Endothelial cell of umbilical vein (primary cell): Measurements from ENCODE around the gene RPL6. TPM values are rescaled to one million over a fixed set of nuclear protein-coding genes. Genes with fewer than 3 reads are reported as not detected.
"Not testable (repeated sequence)": the region's sequence is repeated elsewhere in the genome, so short reads cannot be mapped to it uniquely, and the experiment has no call there.

Experiments
- BruUV-seq: library from RNA; stranded (reverse); fragments of 400-500 nt; replicated peaks from 2 replicates; lab custom pipeline; 2021; lab: Mats Ljungman, UMichigan
- CTCF ChIA-PET: fragments of 300-600, 350-600 bp; sonication (Branson Sonifier 250); formaldehyde crosslinking; loops from one replicate; lab custom pipeline; 2021; ENCODE audit warnings: antibody characterized with exemption, inconsistent platforms; lab: Charles Lee
- POLR2A ChIA-PET: fragments of 300-600, 350-600 bp; sonication (Branson Sonifier 250); formaldehyde crosslinking; loops from one replicate; lab custom pipeline; 2021; ENCODE audit warnings: antibody characterized with exemption, inconsistent platforms; lab: Charles Lee
- DNase-seq: peaks from one replicate; pipeline ENCODE4 v3.0.0-alpha.2; 2011; ENCODE audit warnings: low read depth, low spot score
- FAIRE-seq: peaks from 2 replicates; lab custom pipeline; 2011; peaks lifted over from hg19 to GRCh38; lab: Jason Lieb, UNC
- H2AFZ ChIP-seq: 2 replicates; pipeline ENCODE4 v1.6.0; 2012; ENCODE audit warnings: low read depth, low read length, control low read depth, inconsistent platforms
- H3K27ac ChIP-seq: 2 replicates; pipeline ENCODE4 v1.5.1; 2011; ENCODE audit warnings: low read depth, mild to moderate bottlenecking, control low read depth, low read length, moderate library complexity; ENCODE audit not compliant: insufficient read depth
- H3K27me3 ChIP-seq, 2 experiments: 2 replicates each; pipeline versions ENCODE4 v1.6.0 to v1.6.1; 2011; ENCODE audit warnings: low read length in 2 of 2, mixed read lengths in 1 of 2; ENCODE audit not compliant: control insufficient read depth in 2 of 2, insufficient read depth in 2 of 2
- H3K36me3 ChIP-seq, 2 experiments: 2 replicates in 1 of 2; 3 replicates in 1 of 2; pipeline ENCODE4 v1.5.1; 2011; ENCODE audit warnings: low read length in 2 of 2, mild to moderate bottlenecking in 1 of 2, moderate library complexity in 1 of 2; ENCODE audit not compliant: control insufficient read depth in 2 of 2, insufficient read depth in 2 of 2; ENCODE audit errors: extremely low read depth in 1 of 2
- H3K4me1 ChIP-seq: 3 replicates; pipeline ENCODE4 v1.5.1; 2011; ENCODE audit warnings: mild to moderate bottlenecking, low read length; ENCODE audit not compliant: control insufficient read depth, insufficient read depth; ENCODE audit errors: extremely low read depth
- H3K4me2 ChIP-seq: 2 replicates; pipeline ENCODE4 v1.6.1; 2011; ENCODE audit warnings: low read length, control low read depth, mixed read lengths; ENCODE audit not compliant: insufficient read depth
- H3K4me3 ChIP-seq, 3 experiments: fragments of 200-600 bp in 1 of 3; sonication (generic), shearing (Covaris generic) in 1 of 3; replicated peaks in 1 of 3; 2 replicates each; pipeline ENCODE4 v1.5.1; 2011 to 2016; ENCODE audit warnings: control low read depth in 3 of 3, low read length in 3 of 3, mild to moderate bottlenecking in 2 of 3, inconsistent platforms in 1 of 3, low read depth in 1 of 3, moderate library complexity in 1 of 3; ENCODE audit not compliant: insufficient read depth in 1 of 3
- H3K79me2 ChIP-seq: 2 replicates; pipeline ENCODE4 v1.6.0; 2012; ENCODE audit warnings: low read length, inconsistent platforms; ENCODE audit not compliant: control insufficient read depth, insufficient read depth
- H3K9ac ChIP-seq: replicated peaks from 2 replicates; pipeline ENCODE3; 2011; ENCODE audit warnings: low read length, control low read depth; ENCODE audit not compliant: insufficient read depth; ENCODE audit errors: extremely low read depth
- H3K9me1 ChIP-seq: replicated peaks from 3 replicates; pipeline ENCODE4 v1.6.0; 2011; ENCODE audit warnings: mild to moderate bottlenecking, low read length; ENCODE audit not compliant: control insufficient read depth, insufficient read depth; ENCODE audit errors: extremely low read depth
- H3K9me3 ChIP-seq: replicated peaks from 2 replicates; pipeline ENCODE4 v1.5.1; 2012; ENCODE audit warnings: low read length, inconsistent platforms; ENCODE audit not compliant: control insufficient read depth, insufficient read depth
- H4K20me1 ChIP-seq: replicated peaks from 2 replicates; pipeline ENCODE3; 2011; ENCODE audit warnings: mild to moderate bottlenecking, low read length; ENCODE audit not compliant: control insufficient read depth, insufficient read depth; ENCODE audit errors: extremely low read depth
- POLR2A ChIP-seq: IDR thresholded peaks from 2 replicates; pipeline ENCODE4 v1.6.1; 2012; ENCODE audit warnings: low read depth, mild to moderate bottlenecking, control low read depth, low read length
- dilution Hi-C: fragments of 300-500 bp; cut with MboI; formaldehyde crosslinking; loops from one replicate; pipeline ENCODE4 v1.15.0; 2019; ENCODE audit warnings: low sequenced_read_pairs; ENCODE audit not compliant: extremely low pct_ligation_motif_present
- intact Hi-C: fragments of 100-400 bp; cut with micrococcal nuclease; formaldehyde crosslinking; loops from one replicate; pipeline ENCODE4 v1.10.0; 2022
- polyA plus RNA-seq, 4 experiments: library from polyadenylated mRNA; depleted of rRNA in 3 of 4; stranded (reverse) in 3 of 4; unstranded in 1 of 4; fragments of >200 nt; gene quantifications; 2 replicates each; pipeline versions ENCODE4 v1.2.1 to v1.2.3, GENCODE V29; 2011 to 2012; ENCODE audit warnings: missing spikeins in 1 of 4
- total RNA-seq: library from RNA; stranded (reverse); gene quantifications from 2 replicates; pipeline ENCODE4 v1.2.3, GENCODE V29; 2021

RPL6 gene
- total and polyA plus RNA-seq, 2 donors (not counting 3 experiments of a cell fraction or from before 2014, with no cell fraction given): 998 to 1,385 TPM

DNA sequence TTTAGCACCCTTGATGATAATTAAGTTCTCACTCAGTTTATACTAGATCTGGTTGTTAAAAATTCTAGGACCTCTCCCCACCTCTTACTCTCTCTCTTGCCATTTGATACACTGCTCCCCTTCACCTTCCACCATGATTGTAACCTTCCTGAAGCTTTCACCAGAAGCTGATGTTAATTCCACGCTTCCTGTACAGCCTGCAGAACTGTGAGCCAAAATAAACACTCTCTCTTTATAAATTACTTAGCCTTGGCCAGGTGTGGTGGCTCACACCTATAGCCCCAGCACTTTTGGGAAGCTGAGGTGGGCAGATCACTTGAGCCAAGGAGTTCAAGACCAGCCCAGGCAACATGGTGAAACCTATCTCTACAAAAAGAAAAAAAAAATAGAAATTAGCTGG lies 16.1 kb downstream of the RPL6 start:
- no peak overlapping the region for H3K27ac ChIP-seq
- H2AFZ ChIP-seq: no peak overlapping the region
- no peak overlapping the region for H3K4me2 ChIP-seq
- H3K27me3 ChIP-seq: peaks cover 0 to 3% of the 10 kb centered on the region in 2 experiments
- TF ChIP-seq POLR2A: no peak
- intact Hi-C loops (no loop called here), dilution Hi-C loops (no loop called here)
- BruUV-seq: no TSS peak
- DNase-seq (no peak), FAIRE-seq (no peak)
- CTCF ChIA-PET: interaction anchor here (0.7 kb wide), 1 partner anchor 9 kb away, joined by 3 read pairs; no protein-coding TSS in a partner anchor
- no peak overlapping the region for H3K4me3 ChIP-seq
- H4K20me1 ChIP-seq: no peaks in the 10 kb centered on the region
- H3K79me2 ChIP-seq: no peaks in the 10 kb centered on the region
- no peaks in the 10 kb centered on the region for H3K9me1 ChIP-seq
- no peak overlapping the region for H3K9ac ChIP-seq
- POLR2A ChIA-PET: no interaction called here
- no peaks in the 10 kb centered on the region for H3K4me1 ChIP-seq
- H3K9me3 ChIP-seq: no peaks in the 10 kb centered on the region
- no peaks in the 10 kb centered on the region for H3K36me3 ChIP-seq

DNA sequence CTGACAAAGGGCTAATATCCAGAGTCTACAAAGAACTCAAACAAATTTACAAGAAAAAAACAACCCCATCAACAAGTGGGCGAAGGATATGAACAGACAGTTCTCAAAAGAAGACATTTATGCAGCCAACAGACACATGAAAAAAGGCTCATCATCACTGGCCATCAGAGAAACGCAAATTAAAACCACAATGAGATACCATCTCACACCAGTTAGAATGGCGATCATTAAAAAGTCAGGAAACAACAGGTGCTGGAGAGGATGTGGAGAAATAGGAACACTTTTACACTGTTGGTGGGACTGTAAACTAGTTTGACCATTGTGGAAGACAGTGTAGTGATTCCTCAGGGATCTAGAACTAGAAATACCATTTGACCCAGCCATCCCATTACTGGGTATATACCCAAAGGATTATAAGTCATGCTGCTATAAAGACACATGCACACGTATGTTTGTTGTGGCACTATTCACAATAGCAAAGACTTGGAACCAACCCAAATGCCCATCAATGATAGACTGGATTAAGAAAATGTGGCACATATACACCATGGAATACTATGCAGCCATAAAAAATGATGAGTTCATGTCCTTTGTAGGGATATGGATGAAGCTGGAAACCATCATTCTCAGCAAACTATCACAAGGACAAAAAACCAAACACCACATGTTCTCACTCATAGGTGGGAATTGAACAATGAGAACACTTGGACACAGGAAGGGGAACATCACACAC lies 19.3 kb downstream of the RPL6 start:
- dilution Hi-C loops, H3K9ac ChIP-seq, POLR2A ChIA-PET, H3K9me3 ChIP-seq, FAIRE-seq, H3K79me2 ChIP-seq, H4K20me1 ChIP-seq, H3K4me3 ChIP-seq, H3K36me3 ChIP-seq, H3K27me3 ChIP-seq, H3K27ac ChIP-seq, H3K4me1 ChIP-seq, BruUV-seq, H3K9me1 ChIP-seq, H2AFZ ChIP-seq, DNase-seq, H3K4me2 ChIP-seq: not testable (repeated sequence)
- CTCF ChIA-PET: interaction anchor here (6.9 kb wide), 1 partner anchor 193 kb away, joined by 253 read pairs; no protein-coding TSS in a partner anchor
- intact Hi-C loops: loop anchor here (5.0 to 10.0 kb wide), 2 partner anchors 283 to 375 kb away; partner anchors contain the start of genes ERP29, NAA25 and TMEM116
